D341Med (cell line): ENCODE results near the gene DENND2D.
A peak's percentile ranks its signal among the peaks of the same experiment; 100 is the strongest.
"Not testable (repeated sequence)": the region's sequence is repeated elsewhere in the genome, so short reads cannot be mapped to it uniquely, and the experiment has no call there.

Experiments used
- DNase-seq: peaks from one replicate; pipeline ENCODE4 v3.0.0; 2012; ENCODE audit warnings: low spot score

Gene DENND2D

DNA sequence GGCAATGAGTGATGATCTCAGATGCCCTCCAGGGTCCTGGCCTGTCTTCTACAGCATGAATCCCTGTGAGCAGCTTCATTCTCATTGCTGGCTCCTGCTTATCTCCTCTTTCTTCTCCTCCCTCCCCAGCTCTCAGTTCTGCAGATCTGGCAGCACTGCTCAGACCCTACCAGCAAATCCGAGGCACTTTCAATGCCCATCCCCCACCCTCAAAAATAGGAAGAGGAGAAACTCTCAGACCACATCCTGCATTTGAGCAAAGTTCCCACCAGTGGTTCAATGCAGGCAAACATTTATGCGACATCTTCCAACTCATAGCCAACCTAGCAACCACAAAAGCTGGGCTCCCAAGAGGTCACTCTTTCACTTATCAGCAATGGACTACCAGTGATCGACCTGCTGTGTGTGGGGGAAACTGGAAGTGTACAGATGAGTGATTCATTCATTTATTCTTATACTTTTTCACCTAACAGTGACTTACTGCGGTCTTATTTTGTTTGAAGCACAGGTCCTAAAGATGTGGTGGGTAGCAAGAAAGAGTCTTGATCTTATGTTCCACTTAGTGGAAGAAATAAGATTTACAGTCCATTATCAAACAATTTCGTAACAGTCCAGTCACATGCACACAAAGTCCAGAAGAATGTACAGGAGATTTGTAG, 21.3 kb upstream of the DENND2D start:
- no peak for DNase-seq

DNA sequence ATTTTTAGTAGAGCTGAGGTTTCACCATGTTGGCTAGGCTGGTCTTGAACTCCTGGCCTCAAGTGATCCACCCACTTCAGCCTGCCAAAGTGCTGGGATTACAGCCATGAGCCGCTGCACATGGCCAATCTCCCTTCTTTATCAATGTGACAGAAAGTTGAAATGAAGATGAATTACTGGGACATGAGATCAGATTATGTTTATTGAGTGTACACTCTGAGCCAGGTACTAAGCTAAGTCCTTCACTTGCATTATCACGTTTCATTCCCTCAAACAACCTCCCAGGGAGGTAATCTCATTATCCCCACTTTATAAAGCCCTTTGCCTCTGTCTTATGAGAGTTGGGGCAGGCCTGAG, 20.8 kb upstream of the DENND2D start:
- DNase-seq: no peak

DNA sequence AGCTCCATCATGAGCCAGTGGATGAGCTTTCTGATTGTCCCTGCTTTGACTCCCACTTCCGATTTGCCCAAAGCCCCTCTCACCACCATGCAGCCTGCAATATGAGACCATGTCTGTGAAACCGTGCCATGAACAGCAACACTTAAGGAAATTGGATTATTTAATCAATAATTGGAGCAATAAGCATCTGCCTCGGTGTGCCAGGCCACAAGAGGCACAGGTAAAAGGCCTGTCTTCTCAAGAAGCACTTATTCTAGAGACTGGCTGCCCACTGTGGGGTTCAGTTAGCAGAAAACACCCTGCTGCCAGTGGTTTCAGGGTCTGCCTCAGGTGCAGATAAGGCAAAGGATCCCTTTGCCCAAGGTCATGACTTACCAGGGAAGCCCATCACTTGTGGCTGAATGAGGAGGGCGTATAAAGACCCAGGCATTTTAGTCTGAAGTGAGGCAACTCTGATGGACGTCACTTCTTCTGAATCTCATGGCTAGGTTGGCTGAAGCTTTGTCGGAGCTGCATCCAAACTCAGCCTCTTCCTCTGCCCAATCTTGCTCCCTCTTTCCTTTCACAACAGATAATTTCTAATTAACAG, 19.9 kb upstream of the DENND2D start:
- no peak for DNase-seq

GRCh38 chr1:111219557-111220286, 19.3 kb upstream of the DENND2D start:
- no peak for DNase-seq

DNA sequence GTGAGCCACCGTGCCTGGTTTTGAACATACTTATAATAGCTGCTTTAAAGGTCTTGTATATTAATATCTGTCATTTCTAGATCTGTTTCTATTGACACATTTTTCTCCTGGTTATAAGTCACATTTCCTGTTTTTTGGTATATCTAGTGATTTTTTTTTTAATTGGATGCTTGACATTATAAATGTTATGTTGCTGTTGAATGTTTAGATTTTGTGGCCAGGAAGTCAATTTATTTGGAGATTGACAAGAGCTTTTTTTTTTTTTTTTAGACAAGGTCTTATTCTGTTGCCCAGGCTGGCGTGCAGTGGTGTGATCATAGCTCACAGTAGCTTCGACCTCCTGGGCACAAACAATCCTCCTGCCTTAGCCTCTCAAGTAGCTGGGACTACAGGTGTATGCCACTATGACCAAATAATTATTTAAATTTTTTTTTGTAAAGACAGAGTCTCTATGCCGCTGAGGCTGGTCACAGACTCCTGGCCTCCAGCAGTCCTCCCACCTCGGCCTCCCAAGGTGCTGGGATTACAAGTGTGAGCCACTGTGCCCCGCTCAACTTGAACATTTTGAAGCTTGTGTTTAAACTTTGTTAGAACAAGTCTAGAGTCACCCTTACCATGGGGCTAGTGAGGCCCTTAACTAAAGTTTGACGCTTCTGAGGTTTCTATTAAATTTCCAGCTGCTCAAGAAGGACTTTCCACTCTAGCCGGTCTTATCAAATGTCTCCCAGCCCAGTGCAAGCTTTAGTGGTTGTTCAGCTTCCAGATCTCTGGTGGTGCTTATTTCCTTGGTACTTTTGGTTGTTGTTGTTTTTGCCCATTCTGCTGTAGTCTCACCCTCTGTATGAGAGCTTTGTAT, 18.5 kb upstream of the DENND2D start:
- no peak for DNase-seq

DNA sequence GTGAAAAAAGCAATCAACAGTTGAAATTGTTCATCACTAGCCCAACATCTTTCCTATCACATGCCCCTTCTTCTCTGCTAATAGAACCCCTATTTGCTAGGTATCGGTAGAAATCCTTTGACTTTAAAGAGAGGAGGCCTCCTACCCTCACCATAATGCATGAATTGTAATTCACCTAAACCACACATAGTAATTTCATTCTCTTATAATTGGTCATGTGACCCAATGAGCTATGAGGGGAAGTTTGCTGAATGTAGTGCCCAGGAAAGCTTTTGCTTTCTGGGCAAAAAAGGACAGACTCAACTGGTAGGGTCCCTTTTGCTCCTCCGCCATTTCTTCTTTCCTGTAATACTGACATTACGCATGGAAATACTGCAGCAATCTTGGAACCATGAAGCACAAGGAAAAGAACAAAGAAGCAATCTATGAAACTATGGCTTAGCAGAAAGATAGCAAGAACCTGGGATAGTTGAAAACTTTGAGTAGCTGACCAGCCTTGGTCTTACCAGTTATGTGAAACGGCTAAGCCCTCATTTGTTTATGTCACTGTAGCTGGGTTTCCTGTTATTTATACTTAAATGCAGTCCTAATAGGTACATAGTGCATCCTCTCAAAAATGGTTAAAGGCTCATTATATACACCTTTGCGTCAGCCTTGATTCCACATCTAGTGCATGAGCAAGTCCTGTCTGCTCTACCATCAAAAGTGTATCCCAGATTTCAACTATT, 16.9 kb upstream of the DENND2D start:
- no peak for DNase-seq

DNA sequence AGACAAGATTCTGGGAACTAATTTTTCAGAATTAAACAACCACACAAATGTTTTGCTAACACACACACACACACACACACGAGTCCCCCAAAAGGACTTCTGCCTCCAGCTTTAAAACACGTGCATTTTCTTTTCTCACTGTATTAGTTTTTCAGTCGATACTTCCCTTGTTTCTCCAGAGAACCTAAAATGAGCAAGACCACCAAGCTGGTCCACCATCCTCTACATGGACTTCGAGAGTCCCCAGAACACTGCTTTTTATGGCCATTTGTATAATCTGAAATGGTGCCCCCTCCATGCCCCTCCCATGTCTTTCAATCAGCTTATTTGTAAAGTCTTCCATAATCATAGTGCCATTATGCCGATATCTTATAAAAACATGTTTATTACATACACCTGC, 16.3 kb upstream of the DENND2D start:
- no peak for DNase-seq

GRCh38 chr1:111215285-111215684, 14.8 kb upstream of the DENND2D start:
- not testable (repeated sequence) for DNase-seq

DNA sequence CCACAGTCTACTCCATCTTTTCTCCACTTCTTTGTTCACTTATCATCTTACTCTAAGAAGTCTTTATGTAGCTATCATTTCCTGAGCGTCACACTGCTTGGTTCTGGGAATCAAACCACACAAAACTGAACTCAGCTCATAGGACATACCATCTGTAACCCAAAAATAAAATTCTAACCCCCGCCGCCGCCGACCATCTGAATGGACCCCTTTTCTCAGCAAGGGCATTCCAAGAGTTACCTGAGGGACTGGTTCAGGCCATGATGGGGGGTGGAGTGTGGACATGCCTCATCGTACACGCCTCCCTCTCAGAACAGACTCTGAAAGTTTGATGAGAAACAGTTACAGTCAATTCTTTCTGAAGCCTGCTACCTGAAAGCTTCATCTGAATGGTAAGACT, 14.4 kb upstream of the DENND2D start:
- DNase-seq: no peak

DNA sequence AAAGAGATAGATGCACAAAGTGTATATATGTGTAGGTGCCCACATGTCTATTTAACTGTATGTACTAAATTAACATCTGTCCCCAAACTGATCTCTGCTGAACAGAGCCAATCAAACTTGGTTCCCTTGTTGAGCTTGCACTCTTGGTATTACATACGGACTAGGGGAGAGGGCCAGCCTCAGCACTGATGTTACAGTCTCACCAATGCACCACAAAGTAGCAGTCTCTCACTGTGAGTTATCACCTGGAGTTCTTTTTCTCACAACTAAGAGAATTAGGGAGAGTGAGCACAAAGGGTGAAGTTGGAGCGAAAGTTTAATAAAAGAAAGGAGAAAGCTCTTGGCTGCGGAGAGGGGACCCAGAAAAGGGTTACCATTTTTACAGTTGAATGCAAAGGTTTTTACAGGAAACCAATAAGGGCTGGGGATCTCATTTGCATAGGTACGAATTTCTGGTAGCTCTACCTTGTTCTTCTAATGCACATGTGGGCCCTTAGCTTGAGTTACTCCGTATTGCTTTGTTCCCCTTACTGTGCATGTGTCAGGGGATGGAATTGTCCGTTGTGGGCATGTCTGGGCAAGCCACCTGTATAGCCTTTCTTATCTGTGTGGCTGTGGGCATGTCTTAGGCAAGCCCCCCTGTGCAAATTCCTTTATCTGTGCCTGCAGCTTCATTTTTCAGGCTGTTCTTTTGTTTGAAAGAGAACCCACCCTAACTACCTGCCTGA, 13.8 kb upstream of the DENND2D start:
- DNase-seq: no peak

DNA sequence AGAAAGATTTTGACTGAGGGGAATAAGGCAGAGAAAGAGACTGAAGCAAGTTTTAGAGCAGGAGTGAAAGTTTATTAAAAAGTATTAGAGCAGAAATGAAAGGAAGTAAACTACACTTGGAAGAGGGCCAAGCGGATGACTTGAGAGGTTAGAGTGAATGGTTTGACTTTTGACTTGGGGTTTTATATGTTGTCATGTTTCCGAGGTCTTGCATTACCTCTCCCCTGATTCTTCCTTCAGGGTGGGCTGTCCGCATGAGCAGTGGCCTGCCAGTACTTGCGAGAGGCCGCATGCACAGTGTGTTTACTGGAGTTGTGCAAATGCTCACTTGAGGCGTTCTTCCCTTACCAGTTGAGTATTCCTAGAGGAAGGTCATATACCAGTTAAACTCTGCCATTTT, 13.0 kb upstream of the DENND2D start:
- no peak for DNase-seq

GRCh38 chr1:111212634-111213335, 12.3 kb upstream of the DENND2D start:
- DNase-seq: no peak

- DNase-seq: no peak
Observed at GRCh38 chr1:111211921-111212320, 11.5 kb upstream of the DENND2D start.

DNA sequence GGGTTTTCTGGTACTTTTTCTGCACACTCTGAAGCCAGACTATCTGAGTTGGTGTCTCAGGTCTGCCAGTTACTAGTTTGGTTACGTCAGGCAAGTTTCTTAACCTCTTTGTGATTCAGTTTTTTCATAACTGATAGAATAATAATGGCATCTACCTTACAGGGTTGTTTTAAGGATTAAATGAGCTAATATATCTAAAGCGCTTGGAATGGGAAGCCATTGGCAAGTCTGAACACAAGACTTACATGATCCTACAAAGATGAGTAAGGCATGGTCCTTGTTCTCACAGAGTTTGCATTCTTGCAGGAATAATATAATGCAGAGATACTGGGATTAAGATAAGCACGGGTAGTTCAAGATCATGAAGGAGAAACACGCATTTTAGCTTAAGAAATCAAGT, 9.2 kb upstream of the DENND2D start:
- DNase-seq: no peak

GRCh38 chr1:111208921-111209320, 8.5 kb upstream of the DENND2D start:
- DNase-seq: no peak

DNA sequence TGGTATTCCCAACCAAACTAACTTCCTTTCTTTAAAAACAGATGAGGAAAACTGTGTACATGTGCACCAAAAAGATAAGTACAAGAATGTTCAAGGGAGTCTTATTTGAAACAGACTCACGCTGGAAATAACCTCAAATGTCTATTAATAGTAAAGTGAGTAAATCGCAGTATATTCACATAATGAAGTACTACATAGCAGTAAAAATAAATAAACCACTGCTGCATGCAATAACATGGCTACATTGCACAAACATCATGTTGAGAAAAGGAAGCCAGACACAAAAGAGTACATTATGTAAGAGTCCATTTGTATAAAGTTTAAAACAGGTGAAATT, 5.2 kb upstream of the DENND2D start:
- DNase-seq: no peak

DNA sequence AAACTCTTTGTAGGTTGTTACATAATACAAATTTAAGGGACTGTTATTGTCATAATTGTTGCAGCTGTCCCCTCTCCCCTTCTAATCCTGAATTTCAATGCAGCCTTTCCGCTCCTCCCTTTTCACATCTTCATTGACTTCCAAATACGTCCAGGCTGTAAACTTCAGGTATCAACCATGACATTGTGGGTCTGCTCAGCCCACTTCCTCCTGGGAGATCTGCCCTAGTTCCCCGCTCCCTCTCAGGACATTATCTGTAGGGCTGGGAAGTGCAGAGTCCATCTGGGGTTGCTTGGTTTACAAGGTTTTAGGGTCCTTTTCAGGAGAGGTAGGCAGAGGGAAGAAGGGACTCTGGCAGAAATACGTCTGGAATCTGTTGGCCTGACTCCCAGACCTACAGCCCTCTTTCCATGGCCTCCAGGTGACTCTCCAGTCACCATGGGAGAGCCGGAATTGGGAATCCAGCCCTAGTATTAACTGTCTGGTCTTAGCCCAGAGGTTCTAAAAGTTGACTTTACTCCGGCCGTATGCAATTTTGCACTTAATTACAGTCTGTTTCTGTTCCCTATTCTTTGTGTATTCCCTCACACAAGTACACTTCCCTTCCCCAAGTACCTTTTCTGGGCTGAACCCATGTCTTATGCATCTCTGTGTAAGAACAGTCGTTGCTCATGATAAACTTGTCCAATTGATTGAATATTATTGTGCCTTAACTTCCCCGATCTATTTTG, 4.7 kb upstream of the DENND2D start:
- no peak for DNase-seq

- peak; percentile 44 for DNase-seq
Observed at GRCh38 chr1:111204201-111204982, 3.9 kb upstream of the DENND2D start.

DNA sequence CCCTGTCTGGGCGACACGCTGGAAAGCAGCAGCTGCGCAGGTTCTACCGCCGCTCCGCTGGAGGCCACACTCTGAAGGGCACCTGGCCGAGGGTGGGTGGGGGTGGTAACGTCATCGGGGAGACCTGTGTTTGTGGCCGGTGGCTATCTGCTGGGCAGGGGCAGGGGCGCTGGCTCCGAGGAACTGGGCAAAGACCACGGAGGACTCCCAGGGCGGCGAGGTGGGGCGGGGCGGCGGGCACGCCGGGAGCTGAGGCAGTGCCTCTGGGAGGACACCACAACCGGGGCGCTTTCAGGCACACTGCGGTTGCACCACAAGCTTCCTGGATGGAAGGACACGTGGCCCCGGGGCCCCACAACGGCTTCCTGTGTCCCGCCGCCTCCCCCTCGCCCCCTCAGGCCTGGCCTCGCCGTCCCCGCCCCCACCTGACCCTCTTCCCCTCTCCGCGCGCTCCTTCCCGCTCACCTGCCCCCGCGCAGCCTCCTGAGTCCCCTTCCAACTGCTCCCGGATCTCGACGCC, 3.3 kb upstream of the DENND2D start:
- peak; percentile 46 for DNase-seq
